Spleen (tissue), 11 donors: ENCODE measurements around the gene MOK. TPM values are rescaled to one million over a fixed set of nuclear protein-coding genes. Genes with fewer than 3 reads are reported as not detected.
A peak's percentile ranks its signal among the peaks of the same experiment; 100 is the strongest.

Experiments
- DNase-seq: peaks from one replicate; pipeline ENCODE4 v3.0.0-alpha.2; 2020
- H3K27ac ChIP-seq, 8 donors: fragments of 200-600 bp; sonication (generic) in 7 of 8; 1 replicate in 4 of 8; 2 replicates in 4 of 8; pipeline versions ENCODE4 v1.5.0 to v1.8.0; 2016 to 2021; ENCODE audit warnings: inconsistent platforms in 4 of 8, mild to moderate bottlenecking in 4 of 8, moderate library complexity in 1 of 8
- H3K27me3 ChIP-seq, 7 donors: fragments of 200-600 bp; sonication (generic) in 6 of 7; replicated peaks in 1 of 7; 1 replicate in 4 of 7; 2 replicates in 3 of 7; pipeline versions ENCODE4 v1.5.0 to v1.8.0; 2016 to 2021; ENCODE audit warnings: inconsistent platforms in 3 of 7, mild to moderate bottlenecking in 1 of 7
- H3K36me3 ChIP-seq, 6 donors: fragments of 200-600 bp; sonication (generic) in 5 of 6; 1 replicate in 4 of 6; 2 replicates in 2 of 6; pipeline versions ENCODE4 v1.5.0 to v1.8.0; 2016 to 2021; ENCODE audit warnings: inconsistent platforms in 2 of 6
- H3K4me1 ChIP-seq, 6 donors: fragments of 200-600 bp; sonication (generic) in 5 of 6; 1 replicate in 3 of 6; 2 replicates in 3 of 6; pipeline versions ENCODE4 v1.5.0 to v1.8.0; 2016 to 2021; ENCODE audit warnings: inconsistent platforms in 3 of 6
- H3K4me3 ChIP-seq, 8 donors: fragments of 200-600 bp; sonication (generic) in 7 of 8; 1 replicate in 4 of 8; 2 replicates in 4 of 8; pipeline versions ENCODE4 v1.5.0 to v1.8.0; 2016 to 2021; ENCODE audit warnings: inconsistent platforms in 4 of 8, mild to moderate bottlenecking in 4 of 8, moderate library complexity in 2 of 8
- H3K9me3 ChIP-seq, 8 donors: fragments of 200-600 bp; sonication (generic) in 7 of 8; 1 replicate in 4 of 8; 2 replicates in 4 of 8; pipeline versions ENCODE4 v1.5.0 to v1.8.0; 2016 to 2021; ENCODE audit warnings: inconsistent platforms in 4 of 8
- CTCF ChIP-seq, 11 experiments: fragments of 200-600 bp in 7 of 11; fragments of 450-650 bp in 4 of 11; sonication (generic) in 4 of 11; IDR thresholded peaks in 8 of 11; conservative IDR thresholded peaks in 3 of 11; 1 replicate in 7 of 11; 2 replicates in 4 of 11; pipeline versions ENCODE4 v1.4.0 to v1.8.0; 2016 to 2021; ENCODE audit warnings: antibody characterized with exemption in 11 of 11, inconsistent platforms in 4 of 11, mild to moderate bottlenecking in 1 of 11
- POLR2A ChIP-seq, 3 donors: fragments of 450-650 bp; IDR thresholded peaks; one replicate each; pipeline ENCODE4 v1.5.1; 2017; ENCODE audit warnings: antibody characterized with exemption in 3 of 3, mild to moderate bottlenecking in 1 of 3
- POLR2AphosphoS5 ChIP-seq, 3 donors: sonication (generic); formaldehyde crosslinking; IDR thresholded peaks; one replicate each; pipeline ENCODE4 v1.5.1; 2017; ENCODE audit warnings: antibody characterized with exemption in 3 of 3
- WGBS, 5 donors: extraction: QIAGEN DNeasy Blood & Tissue Kit in 3 of 5; methylation state at CpG; one replicate each; pipeline versions ENCODE4 v1.1.5 to v1.1.7; 2013 to 2018; 5-methylcytosine and 5-hydroxymethylcytosine counted together
- intact Hi-C: fragments of 100-400 bp; cut with DNase I; formaldehyde crosslinking; loops from one replicate; pipeline ENCODE4 v1.15.0; 2023; ENCODE audit warnings: low total_unique reads
- polyA plus RNA-seq, 3 donors: library from polyadenylated mRNA; stranded (reverse); fragments of 200-250 nt; gene quantifications; one replicate each; pipeline ENCODE4 v1.2.1, GENCODE V29; 2013
- total RNA-seq, 7 donors: library from RNA; depleted of rRNA in 3 of 7; stranded (reverse); fragments of >200 nt in 3 of 7; fragmentation: NEBNext Ultra II Directional in 4 of 7; extraction: Animal tissue kit (Norgen Biotek cat#: 25700) in 4 of 7; gene quantifications; one replicate each; pipeline versions ENCODE4 v1.1.0 to v1.2.1, GENCODE V29; 2016 to 2021
- donor health status: healthy with polysubstance abuse.
- donor health status: DM: no; HTN: no; CAD: no; lungs with moderate emphysema.
- donor health status: DM: no; HTN: no; CAD: no.
- donor health status: Bipolar disorder and iron deficiency.
- donor health status: healthy.
- donor health status: DM: no; HTN: no; CAD: no.
- donor health status: DM: yes; HTN: yes; CAD: no.

MOK gene
- total and polyA plus RNA-seq, 10 donors: 4.1 to 12.2 (median 9.9) TPM

DNA sequence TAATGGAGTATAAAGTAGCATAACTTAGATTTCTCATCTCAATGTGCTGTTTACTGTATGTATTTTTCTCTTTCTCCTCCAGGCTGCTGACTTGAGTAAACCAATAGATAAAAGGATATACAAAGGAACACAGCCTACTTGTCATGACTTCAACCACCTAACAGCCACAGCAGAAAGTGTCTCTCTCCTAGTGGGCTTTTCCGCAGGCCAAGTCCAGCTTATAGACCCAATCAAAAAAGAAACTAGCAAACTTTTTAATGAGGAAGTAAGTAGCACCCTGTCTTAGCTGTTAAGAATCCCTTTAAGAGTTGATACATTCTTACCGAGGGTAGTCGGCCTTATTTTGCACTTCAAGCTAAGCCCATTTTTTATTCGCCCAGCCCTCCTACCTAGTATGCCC is 110.1 kb downstream of the MOK start:
- H3K4me1 ChIP-seq: peaks cover 6 to 99% (median 34%) of the 10 kb centered on the region in 6 donors
- WGBS, 5 donors: 69 to 79% (median 69%) methylated on average over 4 of the region's 4 CpGs
- H3K9me3 ChIP-seq: no peaks in the 10 kb centered on the region
- no peaks in the 10 kb centered on the region for H3K27me3 ChIP-seq
- TF ChIP-seq POLR2AphosphoS5 (IDR thresholded peaks at IDR 0.05) (no peak), POLR2A (IDR thresholded peaks at IDR 0.05) (no peak), CTCF (IDR thresholded peaks at IDR 0.05 in 8 of 11, conservative IDR thresholded peaks at IDR 0.05 in 3 of 11) (no peak)
- peaks cover 0 to 52% (median 28%) of the 10 kb centered on the region in 6 donors for H3K36me3 ChIP-seq
- H3K4me3 ChIP-seq: no peak overlapping the region
- no peak for DNase-seq
- intact Hi-C loops: no loop called here
- peak overlapping the region in 1 of 8 donors; percentile 24 for H3K27ac ChIP-seq

DNA sequence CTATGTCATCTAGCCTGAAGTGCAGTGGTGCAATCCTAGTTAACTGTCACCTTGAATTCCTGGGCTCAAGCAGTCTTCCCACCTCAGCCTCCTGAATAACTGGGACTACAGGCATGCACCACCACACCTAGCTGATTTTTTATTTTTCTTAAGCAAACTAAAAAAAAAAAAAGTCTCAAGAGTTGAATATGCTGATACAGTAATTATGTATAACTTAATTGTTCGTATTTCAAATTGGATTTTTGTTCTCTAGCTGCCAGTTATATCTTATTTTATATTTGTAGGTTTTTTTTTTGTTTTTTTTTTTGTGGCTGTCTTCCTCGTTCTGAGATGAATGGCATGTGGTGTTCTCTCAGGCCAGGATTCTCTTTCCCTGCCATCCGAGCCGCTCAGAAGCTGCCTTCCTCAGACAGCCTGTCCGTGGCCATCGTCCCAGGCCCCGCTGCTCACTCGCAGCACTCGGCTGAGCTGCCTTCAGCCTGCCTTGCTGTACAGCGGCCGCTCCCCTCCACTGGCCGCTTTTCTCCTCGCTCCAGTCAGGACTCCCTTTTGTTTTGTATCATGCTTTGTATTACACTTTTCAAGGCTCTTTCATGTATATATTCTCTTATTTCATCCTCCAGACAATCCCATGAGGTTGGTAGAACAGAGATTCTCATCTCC is 112.0 kb downstream of the MOK start:
- no peak overlapping the region for H3K27ac ChIP-seq
- intact Hi-C loops: no loop called here
- no peak for DNase-seq

GRCh38 chr14:102189874-102190273 is 115.1 kb downstream of the MOK start:
- Histone ChIP-seq H3K9me3 (no peaks in the 10 kb centered on the region), H3K4me1 (peaks cover 0 to 97% (median 44%) of the 10 kb centered on the region in 6 donors), H3K36me3 (peaks cover 0 to 2% (median 0%) of the 10 kb centered on the region in 6 donors), H3K4me3 (no peak overlapping the region), H3K27ac (no peak overlapping the region), H3K27me3 (no peaks in the 10 kb centered on the region)
- intact Hi-C loops: no loop called here
- TF ChIP-seq POLR2A (IDR thresholded peaks at IDR 0.05) (no peak), POLR2AphosphoS5 (IDR thresholded peaks at IDR 0.05) (no peak), CTCF (IDR thresholded peaks at IDR 0.05 in 8 of 11, conservative IDR thresholded peaks at IDR 0.05 in 3 of 11) (no peak)
- WGBS, 5 donors: 94 to 99% (median 98%) methylated on average over 5 of the region's 5 CpGs
- DNase-seq: no peak

More for the DNA sequence above, 112.0 kb downstream of the MOK start:
- peaks cover 6 to 96% (median 41%) of the 10 kb centered on the region in 6 donors for H3K4me1 ChIP-seq
- H3K27me3 ChIP-seq: no peaks in the 10 kb centered on the region
- H3K4me3 ChIP-seq: no peak overlapping the region
- TF ChIP-seq CTCF (IDR thresholded peaks at IDR 0.05 in 8 of 11, conservative IDR thresholded peaks at IDR 0.05 in 3 of 11) (no peak), POLR2AphosphoS5 (IDR thresholded peaks at IDR 0.05) (peak in 1 of 3 donors; percentile 7)
- H3K36me3 ChIP-seq: peaks cover 0 to 33% (median 12%) of the 10 kb centered on the region in 6 donors
- WGBS, 5 donors: 90 to 94% (median 94%) methylated on average over 13 of the region's 13 CpGs
- no peaks in the 10 kb centered on the region for H3K9me3 ChIP-seq

GRCh38 chr14:102188187-102188586 is 116.8 kb downstream of the MOK start:
- no peaks in the 10 kb centered on the region for H3K36me3 ChIP-seq
- peaks cover 0 to 97% (median 52%) of the 10 kb centered on the region in 6 donors for H3K4me1 ChIP-seq
- no peak overlapping the region for H3K27ac ChIP-seq
- H3K27me3 ChIP-seq: no peaks in the 10 kb centered on the region
- intact Hi-C loops: no loop called here
- no peak overlapping the region for H3K4me3 ChIP-seq
- no peaks in the 10 kb centered on the region for H3K9me3 ChIP-seq
- WGBS, 5 donors: 73 to 93% (median 87%) methylated on average over 1 of the region's 1 CpG
- no peak for DNase-seq
- TF ChIP-seq POLR2A (IDR thresholded peaks at IDR 0.05): no peak
- no peak for TF ChIP-seq POLR2AphosphoS5 (IDR thresholded peaks at IDR 0.05)
- no peak for TF ChIP-seq CTCF (IDR thresholded peaks at IDR 0.05 in 8 of 11, conservative IDR thresholded peaks at IDR 0.05 in 3 of 11)
